ENCODE measurements around the gene REXO4. TPM values are rescaled to one million over a fixed set of nuclear protein-coding genes. Genes with fewer than 3 reads are reported as not detected.
A peak's percentile ranks its signal among the peaks of the same experiment; 100 is the strongest.

REXO4 gene, protein sequence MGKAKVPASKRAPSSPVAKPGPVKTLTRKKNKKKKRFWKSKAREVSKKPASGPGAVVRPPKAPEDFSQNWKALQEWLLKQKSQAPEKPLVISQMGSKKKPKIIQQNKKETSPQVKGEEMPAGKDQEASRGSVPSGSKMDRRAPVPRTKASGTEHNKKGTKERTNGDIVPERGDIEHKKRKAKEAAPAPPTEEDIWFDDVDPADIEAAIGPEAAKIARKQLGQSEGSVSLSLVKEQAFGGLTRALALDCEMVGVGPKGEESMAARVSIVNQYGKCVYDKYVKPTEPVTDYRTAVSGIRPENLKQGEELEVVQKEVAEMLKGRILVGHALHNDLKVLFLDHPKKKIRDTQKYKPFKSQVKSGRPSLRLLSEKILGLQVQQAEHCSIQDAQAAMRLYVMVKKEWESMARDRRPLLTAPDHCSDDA
- 23.6 TPM for polyA plus RNA-seq
- long read RNA-seq, donor 1, partial matches to known transcripts, result 0 of 4 reads
- long read RNA-seq, donor 1, other reads (novel, unspliced or antisense), result 0 of 4 reads
- long read RNA-seq, donor 2, transcript REXO4-202 (8 exons, 2,360 nt), result major isoform, 6 of 18 reads
- long read RNA-seq, donor 2, partial matches to known transcripts, result 12 of 18 reads
- long read RNA-seq, donor 2, other reads (novel, unspliced or antisense), result 0 of 18 reads
- long read RNA-seq, donor 3, result 0 reads
- long read RNA-seq, donor 4, partial matches to known transcripts, result 0 of 1 reads
- long read RNA-seq, donor 4, other reads (novel, unspliced or antisense), result 0 of 1 reads
- long read RNA-seq, donor 5, partial matches to known transcripts, result 0 of 4 reads
- long read RNA-seq, donor 5, other reads (novel, unspliced or antisense), result 0 of 4 reads
- long read RNA-seq, donor 6, transcript REXO4-202 (8 exons, 2,360 nt), result major isoform, 7 of 27 reads
- long read RNA-seq, donor 6, partial matches to known transcripts, result 20 of 27 reads
- long read RNA-seq, donor 6, other reads (novel, unspliced or antisense), result 0 of 27 reads
- long read RNA-seq, donor 7, transcript REXO4-202 (8 exons, 2,360 nt), result major isoform, 6 of 11 reads
- long read RNA-seq, donor 7, partial matches to known transcripts, result 5 of 11 reads
- long read RNA-seq, donor 7, other reads (novel, unspliced or antisense), result 0 of 11 reads
- long read RNA-seq, donor 8, partial matches to known transcripts, result 9 of 12 reads
- long read RNA-seq, donor 8, other reads (novel, unspliced or antisense), result 0 of 12 reads
- long read RNA-seq, donor 9, partial matches to known transcripts, result 6 of 10 reads
- long read RNA-seq, donor 9, other reads (novel, unspliced or antisense), result 0 of 10 reads
- long read RNA-seq, donor 10, transcript REXO4-202 (8 exons, 2,360 nt), result major isoform, 10 of 10 reads
- long read RNA-seq, donor 10, partial matches to known transcripts, result 0 of 10 reads
- long read RNA-seq, donor 10, other reads (novel, unspliced or antisense), result 0 of 10 reads
- long read RNA-seq, donor 11, partial matches to known transcripts, result 0 of 3 reads
- long read RNA-seq, donor 11, other reads (novel, unspliced or antisense), result 0 of 3 reads

DNA sequence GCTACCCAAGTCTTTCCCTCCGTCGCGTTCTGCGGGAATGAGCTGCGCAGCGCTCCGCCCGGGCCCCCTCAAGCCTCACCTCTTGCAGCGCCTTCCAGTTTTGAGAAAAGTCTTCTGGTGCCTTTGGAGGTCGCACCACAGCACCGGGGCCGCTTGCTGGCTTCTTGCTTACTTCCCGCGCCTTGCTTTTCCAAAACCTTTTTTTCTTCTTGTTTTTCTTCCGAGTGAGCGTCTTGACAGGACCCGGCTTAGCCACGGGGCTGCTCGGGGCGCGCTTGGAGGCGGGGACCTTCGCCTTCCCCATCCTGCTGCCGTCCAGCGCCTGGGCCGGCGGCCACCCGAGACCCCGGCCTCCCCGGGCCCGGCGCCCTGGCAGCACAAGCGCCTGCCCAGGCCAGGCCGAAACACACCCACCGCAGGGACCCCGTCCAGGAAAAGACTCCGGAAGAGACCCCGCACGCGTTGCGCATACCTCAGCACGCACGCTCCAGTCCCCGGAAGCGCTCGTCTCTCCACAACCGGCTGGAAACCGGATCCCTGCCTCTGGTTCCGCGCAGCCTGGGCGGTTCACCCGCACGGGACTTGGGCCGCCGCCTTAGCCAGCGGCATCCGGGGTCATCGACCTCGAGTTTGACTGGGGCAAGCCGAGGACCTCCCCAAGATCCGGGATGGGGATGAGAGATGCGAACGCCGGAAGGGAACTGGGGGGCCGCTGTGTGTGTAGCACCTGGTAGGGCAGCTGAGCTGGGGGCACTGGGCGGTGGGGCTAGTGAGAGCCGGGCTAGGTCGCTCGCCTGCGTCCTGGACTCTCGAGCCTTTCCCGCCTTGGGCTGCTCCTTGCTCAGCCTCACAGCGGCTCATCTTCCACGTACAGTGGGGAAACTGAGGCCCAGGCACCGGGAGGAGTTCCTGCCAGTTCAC, at the start of gene REXO4:
Gene REXO4 (minus strand): TSS at position 470 of the 921 bp plus-strand sequence. CDS start 166 bp downstream, at position 304.
- no CpG with 5 or more reads among the region's 75 CpGs for WGBS (ENCODE audit: insufficient coverage, low lambda C conversion rate)
- peak; percentile 74 to 93 for DNase-seq
- Histone ChIP-seq H3K9me3 (ENCODE audit: control insufficient read depth, low read depth, low read length) (no peaks in the 10 kb centered on the region), H3K4me1 (ENCODE audit: control insufficient read depth, insufficient read depth, low read length) (peaks cover 8% of the 10 kb centered on the region), H3K27ac (ENCODE audit: low read length) (peak within 1 kb of the TSS; percentile 96), H3K36me3 (ENCODE audit: control insufficient read depth, insufficient read depth, low read length) (peaks cover 26% of the 10 kb centered on the region), H3K4me3 (ENCODE audit: low read length) (peak within 1 kb of the TSS; percentile 71), H3K27me3 (ENCODE audit: control insufficient read depth, insufficient read depth, low read length) (no peaks in the 10 kb centered on the region)

DNA sequence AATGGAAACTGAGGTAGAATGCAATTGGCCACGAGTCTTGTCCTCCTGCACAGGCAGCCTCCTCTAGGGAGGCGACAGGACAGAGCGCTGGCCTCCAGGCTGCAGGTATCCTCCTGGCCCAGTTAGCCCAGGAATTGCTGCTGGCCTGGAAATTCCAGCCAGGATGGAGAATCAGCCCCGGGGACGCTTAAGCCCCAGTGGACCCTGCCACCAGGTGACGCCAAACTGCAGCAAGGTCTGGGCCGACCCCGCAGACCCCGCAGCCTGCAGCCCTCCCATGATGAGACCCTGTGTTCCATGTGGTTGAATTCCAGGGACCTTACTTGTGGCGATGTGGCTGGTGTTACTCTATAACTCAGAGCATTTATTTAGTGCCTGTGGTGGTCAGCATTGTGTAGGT, 49.3 kb upstream of the REXO4 start:
- H3K9me3 ChIP-seq (ENCODE audit: control insufficient read depth, low read depth, low read length), result peaks cover under 1% of the 10 kb centered on the region
- H3K27me3 ChIP-seq (ENCODE audit: control insufficient read depth, insufficient read depth, low read length), result no peaks in the 10 kb centered on the region
- peaks cover 5% of the 10 kb centered on the region for H3K4me1 ChIP-seq (ENCODE audit: control insufficient read depth, insufficient read depth, low read length)
- peaks cover 42% of the 10 kb centered on the region for H3K36me3 ChIP-seq (ENCODE audit: control insufficient read depth, insufficient read depth, low read length)
- DNase-seq, result no peak
- H3K27ac ChIP-seq (ENCODE audit: low read length), result no peak overlapping the region
- no CpG with 5 or more reads among the region's 10 CpGs for WGBS (ENCODE audit: insufficient coverage, low lambda C conversion rate)
- H3K4me3 ChIP-seq (ENCODE audit: low read length), result no peak overlapping the region

DNA sequence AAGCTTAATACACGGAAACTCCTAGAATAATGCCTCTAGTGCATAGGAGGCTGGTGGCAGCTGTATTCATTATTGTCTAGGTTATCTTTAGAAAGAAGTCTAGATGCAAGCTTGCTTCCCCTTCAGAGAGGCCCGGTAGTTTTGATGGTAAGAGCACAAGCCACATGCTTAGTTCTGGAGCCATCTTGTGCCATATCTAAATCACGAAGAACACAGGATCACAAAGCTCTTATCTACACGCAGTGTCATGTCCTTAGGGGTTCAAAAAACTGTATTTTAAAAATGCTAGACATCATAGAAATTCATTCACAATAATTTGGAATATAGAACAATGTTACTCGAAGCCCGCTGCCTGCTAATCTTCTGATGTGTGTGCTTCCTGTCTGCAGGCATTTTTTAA, 48.2 kb upstream of the REXO4 start:
- no peak for DNase-seq
- Histone ChIP-seq H3K27me3 (ENCODE audit: control insufficient read depth, insufficient read depth, low read length) (no peaks in the 10 kb centered on the region), H3K36me3 (ENCODE audit: control insufficient read depth, insufficient read depth, low read length) (peaks cover 42% of the 10 kb centered on the region), H3K9me3 (ENCODE audit: control insufficient read depth, low read depth, low read length) (no peaks in the 10 kb centered on the region), H3K27ac (ENCODE audit: low read length) (no peak overlapping the region), H3K4me1 (ENCODE audit: control insufficient read depth, insufficient read depth, low read length) (peaks cover 15% of the 10 kb centered on the region), H3K4me3 (ENCODE audit: low read length) (no peak overlapping the region)
- WGBS (ENCODE audit: insufficient coverage, low lambda C conversion rate), result 100% methylated on average over 1 of the region's 6 CpGs

DNA sequence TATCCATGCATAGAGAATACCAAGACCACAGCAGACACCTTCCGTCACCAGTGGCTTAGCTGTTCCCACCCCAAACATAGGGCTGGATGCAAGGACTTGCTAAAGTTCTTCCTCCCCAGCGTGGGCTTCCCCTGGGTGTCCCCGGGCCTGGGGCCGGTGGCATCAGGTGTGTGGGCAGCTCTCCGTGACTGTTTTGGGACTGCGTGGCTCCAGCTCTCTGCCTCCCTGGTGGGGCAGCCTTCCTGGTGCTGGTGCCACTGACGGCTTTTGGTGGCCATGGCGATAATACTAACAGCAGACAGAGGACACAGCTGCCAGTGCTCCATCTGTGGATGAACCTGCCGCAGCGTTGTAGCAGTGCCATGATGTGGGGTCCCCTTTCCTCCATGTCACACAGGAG, 46.8 kb upstream of the REXO4 start:
- H3K4me3 ChIP-seq (ENCODE audit: low read length), result no peak overlapping the region
- H3K9me3 ChIP-seq (ENCODE audit: control insufficient read depth, low read depth, low read length), result no peaks in the 10 kb centered on the region
- H3K27ac ChIP-seq (ENCODE audit: low read length), result no peak overlapping the region
- peaks cover 19% of the 10 kb centered on the region for H3K4me1 ChIP-seq (ENCODE audit: control insufficient read depth, insufficient read depth, low read length)
- no CpG with 5 or more reads among the region's 10 CpGs for WGBS (ENCODE audit: insufficient coverage, low lambda C conversion rate)
- no peaks in the 10 kb centered on the region for H3K27me3 ChIP-seq (ENCODE audit: control insufficient read depth, insufficient read depth, low read length)
- DNase-seq, result no peak
- H3K36me3 ChIP-seq (ENCODE audit: control insufficient read depth, insufficient read depth, low read length), result peaks cover 40% of the 10 kb centered on the region

DNA sequence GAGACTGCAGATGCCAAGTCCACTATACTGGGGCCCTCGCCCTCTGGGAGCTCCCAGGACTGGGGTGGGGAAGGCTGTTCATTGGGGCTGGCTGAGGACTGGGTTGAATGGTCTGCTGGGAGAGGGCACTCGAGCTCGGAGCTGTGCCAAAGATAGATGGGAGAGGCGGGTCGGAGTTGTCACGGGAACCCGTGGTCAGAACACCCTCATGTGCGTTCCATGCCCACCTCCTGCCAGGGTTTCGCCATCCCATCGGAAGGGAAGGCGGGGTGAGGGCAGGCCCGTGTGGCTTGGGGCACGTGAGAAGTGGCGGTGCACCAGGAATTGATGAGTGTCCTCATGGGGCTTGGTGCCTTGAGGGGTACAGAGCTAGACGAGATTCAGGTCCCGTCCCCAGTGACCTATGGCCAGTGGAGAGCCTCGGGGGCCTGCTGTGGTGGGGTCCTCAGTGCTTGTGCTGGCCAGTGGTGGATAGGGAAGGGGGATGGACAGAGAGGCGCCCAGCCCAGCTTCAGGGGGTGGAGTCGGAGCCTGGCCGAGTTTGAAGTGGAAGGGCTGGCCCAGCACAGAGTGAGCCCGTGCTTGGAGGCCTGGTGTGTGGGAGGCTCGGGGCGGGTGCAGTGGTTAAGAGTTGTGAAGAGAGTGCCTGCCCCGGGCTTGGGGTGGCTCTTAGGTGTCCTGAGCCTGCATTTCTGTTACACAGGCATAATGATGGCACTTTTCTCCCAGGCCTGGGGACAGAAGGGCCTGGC, 46.2 kb upstream of the REXO4 start:
- Histone ChIP-seq H3K4me3 (ENCODE audit: low read length) (no peak overlapping the region), H3K9me3 (ENCODE audit: control insufficient read depth, low read depth, low read length) (no peaks in the 10 kb centered on the region), H3K36me3 (ENCODE audit: control insufficient read depth, insufficient read depth, low read length) (peaks cover 34% of the 10 kb centered on the region), H3K27ac (ENCODE audit: low read length) (no peak overlapping the region), H3K27me3 (ENCODE audit: control insufficient read depth, insufficient read depth, low read length) (no peaks in the 10 kb centered on the region), H3K4me1 (ENCODE audit: control insufficient read depth, insufficient read depth, low read length) (peaks cover 22% of the 10 kb centered on the region)
- whole genome bisulfite sequencing (ENCODE audit: insufficient coverage, low lambda C conversion rate), result no CpG with 5 or more reads among the region's 24 CpGs
- DNase-seq, result no peak

DNA sequence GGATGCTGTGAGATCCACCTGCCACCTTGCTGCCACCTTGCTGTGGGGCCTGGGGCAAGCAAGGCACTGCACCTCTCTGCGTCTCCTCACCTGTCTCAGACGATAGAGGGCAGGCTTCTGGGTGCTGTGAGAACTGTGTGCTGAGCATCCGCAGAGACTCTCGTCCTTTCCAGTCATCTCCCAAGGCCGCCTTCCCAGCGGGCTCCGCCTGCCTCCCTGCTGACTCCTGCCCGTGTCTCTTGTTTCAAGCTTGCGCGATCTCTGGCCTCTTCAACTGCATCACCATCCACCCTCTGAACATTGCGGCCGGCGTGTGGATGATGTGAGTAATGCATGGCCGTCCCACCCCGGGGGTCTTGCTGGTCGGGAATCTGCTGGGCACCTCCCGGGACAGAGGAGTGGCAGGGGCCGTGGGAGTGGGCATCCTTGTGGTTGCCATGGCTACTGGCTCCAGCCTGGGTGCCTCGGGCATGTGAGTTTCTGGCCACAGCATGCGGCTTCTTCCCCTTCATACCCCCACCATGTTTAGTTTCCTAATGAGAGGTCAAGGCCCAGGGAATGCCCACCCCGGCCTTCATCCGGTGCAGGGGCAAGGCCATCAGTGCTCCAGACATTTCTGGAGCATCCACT, 45.5 kb upstream of the REXO4 start:
- Histone ChIP-seq H3K4me3 (ENCODE audit: low read length) (no peak overlapping the region), H3K9me3 (ENCODE audit: control insufficient read depth, low read depth, low read length) (no peaks in the 10 kb centered on the region), H3K27me3 (ENCODE audit: control insufficient read depth, insufficient read depth, low read length) (no peaks in the 10 kb centered on the region), H3K4me1 (ENCODE audit: control insufficient read depth, insufficient read depth, low read length) (peaks cover 26% of the 10 kb centered on the region), H3K36me3 (ENCODE audit: control insufficient read depth, insufficient read depth, low read length) (peaks cover 27% of the 10 kb centered on the region), H3K27ac (ENCODE audit: low read length) (no peak overlapping the region)
- DNase-seq, result no peak
- no CpG with 5 or more reads among the region's 22 CpGs for WGBS (ENCODE audit: insufficient coverage, low lambda C conversion rate)

DNA sequence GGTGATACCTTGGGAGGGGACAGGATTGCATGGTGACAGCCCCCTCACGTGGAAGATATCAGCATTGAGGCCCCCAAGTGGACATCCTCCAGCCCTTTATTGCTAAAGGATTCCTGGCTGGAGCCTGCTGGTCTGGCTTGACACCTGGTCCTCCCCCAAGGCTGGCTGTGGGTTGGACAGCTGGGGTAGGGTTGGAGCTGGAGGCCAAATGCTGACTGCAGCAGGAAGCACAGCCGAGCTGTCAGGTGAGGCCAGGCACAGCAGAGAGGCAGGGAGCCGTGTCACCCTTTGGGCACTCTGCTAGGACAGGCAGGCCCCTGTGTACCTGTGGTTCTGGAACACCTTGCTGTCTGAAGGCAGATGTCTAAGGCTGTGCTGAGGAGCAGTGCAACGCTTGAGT, 44.2 kb upstream of the REXO4 start:
- Histone ChIP-seq H3K4me1 (ENCODE audit: control insufficient read depth, insufficient read depth, low read length) (peaks cover 26% of the 10 kb centered on the region), H3K4me3 (ENCODE audit: low read length) (no peak overlapping the region)

DNA sequence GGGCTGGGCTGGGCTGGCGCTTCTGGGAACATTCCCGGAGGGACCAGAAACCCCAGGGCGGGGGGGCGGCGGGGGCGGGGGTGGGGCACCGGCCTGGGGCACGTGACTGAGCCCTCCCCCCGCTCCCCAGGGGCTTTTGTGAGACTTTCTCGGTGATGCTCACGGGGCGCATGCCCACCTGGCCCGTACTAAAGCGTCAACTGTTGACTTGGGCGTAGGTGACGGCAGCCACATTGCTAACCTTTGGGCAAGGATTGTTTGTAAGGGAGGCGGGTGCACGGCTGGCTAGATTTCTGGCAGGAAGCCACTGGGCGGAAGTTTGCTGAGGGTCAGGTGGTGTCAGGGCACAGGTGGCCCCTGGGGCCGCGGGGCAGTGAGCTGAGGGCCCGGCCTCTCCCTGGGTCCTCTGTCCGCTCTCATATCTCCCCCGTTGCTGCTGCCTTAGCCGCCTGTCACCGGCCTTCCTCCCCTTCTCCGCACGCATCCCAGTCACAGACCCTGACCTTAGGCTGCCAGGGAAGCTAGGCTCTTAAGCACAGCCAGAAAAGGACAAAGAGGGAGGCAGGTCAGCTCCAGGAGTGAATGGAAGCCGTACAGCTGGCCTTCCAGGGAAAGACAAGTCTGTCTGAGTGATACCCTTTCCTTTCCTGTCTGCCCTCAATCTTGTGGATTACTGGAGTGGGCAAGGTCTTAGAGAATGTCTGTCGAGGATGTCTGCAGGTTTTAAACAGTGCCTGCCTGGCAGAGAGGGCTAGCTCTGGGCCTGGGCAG, 42.8 kb upstream of the REXO4 start:
- WGBS (ENCODE audit: insufficient coverage, low lambda C conversion rate), result 0% methylated on average over 1 of the region's 30 CpGs
- peaks cover 26% of the 10 kb centered on the region for H3K4me1 ChIP-seq (ENCODE audit: control insufficient read depth, insufficient read depth, low read length)
- H3K4me3 ChIP-seq (ENCODE audit: low read length), result peak overlapping the region; percentile 65
- H3K27ac ChIP-seq (ENCODE audit: low read length), result peak overlapping the region; percentile 98
- no peaks in the 10 kb centered on the region for H3K27me3 ChIP-seq (ENCODE audit: control insufficient read depth, insufficient read depth, low read length)
- peaks cover 20% of the 10 kb centered on the region for H3K36me3 ChIP-seq (ENCODE audit: control insufficient read depth, insufficient read depth, low read length)
- DNase-seq, result peak; percentile 86 to 93
- H3K9me3 ChIP-seq (ENCODE audit: control insufficient read depth, low read depth, low read length), result no peaks in the 10 kb centered on the region

More for the DNA sequence above, 44.2 kb upstream of the REXO4 start:
- Histone ChIP-seq H3K36me3 (ENCODE audit: control insufficient read depth, insufficient read depth, low read length) (peaks cover 24% of the 10 kb centered on the region), H3K27ac (ENCODE audit: low read length) (no peak overlapping the region), H3K9me3 (ENCODE audit: control insufficient read depth, low read depth, low read length) (no peaks in the 10 kb centered on the region), H3K27me3 (ENCODE audit: control insufficient read depth, insufficient read depth, low read length) (no peaks in the 10 kb centered on the region)
- DNase-seq, result no peak
- WGBS (ENCODE audit: insufficient coverage, low lambda C conversion rate), result no CpG with 5 or more reads among the region's 4 CpGs
